Measurements from ENCODE around the gene PCDHB9.
"Not testable (repeated sequence)": the region's sequence is repeated elsewhere in the genome, so short reads cannot be mapped to it uniquely, and the experiment has no call there.

The PCDHB9 gene

GRCh38 chr5:141189131-141189530, 2.2 kb downstream of the PCDHB9 start:
- DNase-seq, result not testable (repeated sequence)

- DNase-seq, result peak; percentile 45
Observed at GRCh38 chr5:141192110-141192725, 5.3 kb downstream of the PCDHB9 start, which contains the start of gene PCDHB10. Gene PCDHB10 (plus strand): TSS chr5:141192353. CDS start chr5:141192553, 200 bp downstream.

GRCh38 chr5:141194332-141194731, 7.4 kb downstream of the PCDHB9 start:
- not testable (repeated sequence) for DNase-seq

DNA sequence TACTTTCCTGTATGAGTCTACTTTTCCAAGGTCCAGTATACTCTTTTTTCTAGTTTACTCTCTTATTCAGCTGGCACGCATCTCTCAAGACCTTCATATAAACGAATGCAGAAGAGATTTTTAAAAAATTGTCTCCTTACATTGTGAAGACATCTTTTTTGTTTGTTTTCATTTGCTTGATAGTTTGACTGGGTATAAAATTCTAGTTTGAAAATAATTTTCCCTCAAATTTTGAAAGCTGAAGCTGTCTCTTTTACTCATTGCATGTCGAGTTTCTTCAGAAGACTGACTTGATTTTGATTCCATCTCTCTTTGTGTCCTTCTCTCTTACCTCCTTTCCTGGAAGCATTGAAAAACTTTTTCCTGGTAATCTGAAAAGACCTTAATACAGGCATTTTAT, 9.4 kb downstream of the PCDHB9 start:
- DNase-seq, result no peak

DNA sequence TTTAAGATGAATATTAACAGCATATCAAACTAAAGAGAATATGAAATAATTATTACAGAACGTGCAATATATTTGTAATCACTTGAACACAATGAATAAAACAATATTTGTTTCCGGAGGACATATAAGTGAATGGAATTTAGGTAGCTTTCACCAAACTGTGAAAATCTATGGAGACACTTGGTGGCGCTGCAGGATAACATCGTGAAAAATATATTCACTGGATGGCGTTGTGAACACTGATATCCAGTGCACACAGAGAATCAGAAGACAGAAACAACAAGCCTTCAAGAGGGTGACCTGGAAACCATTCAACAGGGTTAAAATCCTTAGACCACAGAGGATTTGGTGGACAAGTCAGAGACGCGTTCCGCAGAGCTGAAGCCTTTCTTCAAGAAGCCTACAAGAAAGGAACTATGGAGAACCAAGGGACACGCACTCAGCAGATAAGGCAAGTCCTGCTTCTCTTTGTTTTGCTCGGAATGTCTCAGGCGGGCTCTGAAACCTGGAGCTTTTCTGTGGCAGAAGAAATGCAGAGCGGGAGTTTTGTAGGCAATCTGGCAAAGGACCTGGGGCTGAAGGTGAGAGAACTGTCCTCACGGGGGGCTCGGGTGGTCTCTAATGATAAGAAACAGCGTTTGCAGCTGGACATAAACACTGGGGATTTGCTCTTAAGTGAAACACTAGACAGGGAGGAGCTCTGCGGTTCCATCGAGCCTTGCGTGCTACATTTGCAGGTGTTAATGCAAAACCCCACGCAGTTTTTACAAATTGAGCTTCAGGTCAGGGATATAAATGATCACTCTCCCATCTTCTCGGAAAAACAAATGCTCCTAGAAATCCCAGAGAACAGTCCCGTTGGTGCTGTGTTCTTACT, 12.6 kb downstream of the PCDHB9 start, which contains the start of gene PCDHB11:
PCDHB11 (plus strand) TSS at position 269 of the 877 bp plus-strand sequence; CDS start at position 417, 148 bp downstream.
- DNase-seq, result peak; percentile 2

- not testable (repeated sequence) for DNase-seq
Observed at GRCh38 chr5:141201126-141201525, 14.2 kb downstream of the PCDHB9 start.

- DNase-seq, result not testable (repeated sequence)
Observed at GRCh38 chr5:141201646-141202045, 14.7 kb downstream of the PCDHB9 start.

- DNase-seq, result peak; percentile 7
Observed at GRCh38 chr5:141208478-141208877, 21.5 kb downstream of the PCDHB9 start, which contains the start of gene PCDHB12. Gene PCDHB12 (plus strand): TSS chr5:141208719. CDS start chr5:141208908, 189 bp downstream.

GRCh38 chr5:141210281-141210680, 23.3 kb downstream of the PCDHB9 start:
- DNase-seq, result not testable (repeated sequence)

- DNase-seq, result not testable (repeated sequence)
Observed at GRCh38 chr5:141210849-141211248, 23.9 kb downstream of the PCDHB9 start.

GRCh38 chr5:141213656-141214339, 26.8 kb downstream of the PCDHB9 start, which contains the start of gene PCDHB13:
Gene PCDHB13 (plus strand): TSS chr5:141213919. CDS start chr5:141214124, 205 bp downstream.
- not testable (repeated sequence) for DNase-seq

- not testable (repeated sequence) for DNase-seq
Observed at GRCh38 chr5:141214583-141214982, 27.6 kb downstream of the PCDHB9 start.

- DNase-seq, result not testable (repeated sequence)
Observed at GRCh38 chr5:141215504-141215903, 28.5 kb downstream of the PCDHB9 start.

DNA sequence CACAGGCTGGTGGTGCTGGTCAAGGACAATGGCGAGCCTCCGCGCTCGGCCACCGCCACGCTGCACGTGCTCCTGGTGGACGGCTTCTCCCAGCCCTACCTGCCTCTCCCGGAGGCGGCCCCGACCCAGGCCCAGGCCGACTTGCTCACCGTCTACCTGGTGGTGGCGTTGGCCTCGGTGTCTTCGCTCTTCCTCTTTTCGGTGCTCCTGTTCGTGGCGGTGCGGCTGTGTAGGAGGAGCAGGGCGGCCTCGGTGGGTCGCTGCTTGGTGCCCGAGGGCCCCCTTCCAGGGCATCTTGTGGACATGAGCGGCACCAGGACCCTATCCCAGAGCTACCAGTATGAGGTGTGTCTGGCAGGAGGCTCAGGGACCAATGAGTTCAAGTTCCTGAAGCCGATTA, 29.1 kb downstream of the PCDHB9 start:
- DNase-seq, result not testable (repeated sequence)

GRCh38 chr5:141223112-141223783, 36.3 kb downstream of the PCDHB9 start, which contains the start of gene PCDHB14:
Gene PCDHB14 (plus strand): TSS chr5:141223343. CDS start chr5:141223506, 163 bp downstream.
- peak; percentile 52 for DNase-seq

DNA sequence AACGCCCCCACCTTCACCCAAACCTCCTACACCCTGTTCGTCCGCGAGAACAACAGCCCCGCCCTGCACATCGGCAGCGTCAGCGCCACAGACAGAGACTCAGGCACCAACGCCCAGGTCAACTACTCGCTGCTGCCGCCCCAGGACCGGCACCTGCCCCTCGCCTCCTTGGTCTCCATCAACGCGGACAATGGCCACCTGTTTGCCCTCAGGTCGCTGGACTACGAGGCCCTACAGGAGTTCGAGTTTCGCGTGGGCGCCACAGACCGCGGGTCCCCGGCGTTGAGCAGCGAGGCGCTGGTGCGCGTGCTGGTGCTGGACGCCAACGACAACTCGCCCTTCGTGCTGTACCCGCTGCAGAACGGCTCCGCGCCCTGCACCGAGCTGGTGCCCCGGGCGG, 37.9 kb downstream of the PCDHB9 start:
- not testable (repeated sequence) for DNase-seq

GRCh38 chr5:141225421-141225820, 38.5 kb downstream of the PCDHB9 start:
- DNase-seq, result not testable (repeated sequence)

GRCh38 chr5:141234109-141234667, 47.2 kb downstream of the PCDHB9 start:
- no peak for DNase-seq

DNA sequence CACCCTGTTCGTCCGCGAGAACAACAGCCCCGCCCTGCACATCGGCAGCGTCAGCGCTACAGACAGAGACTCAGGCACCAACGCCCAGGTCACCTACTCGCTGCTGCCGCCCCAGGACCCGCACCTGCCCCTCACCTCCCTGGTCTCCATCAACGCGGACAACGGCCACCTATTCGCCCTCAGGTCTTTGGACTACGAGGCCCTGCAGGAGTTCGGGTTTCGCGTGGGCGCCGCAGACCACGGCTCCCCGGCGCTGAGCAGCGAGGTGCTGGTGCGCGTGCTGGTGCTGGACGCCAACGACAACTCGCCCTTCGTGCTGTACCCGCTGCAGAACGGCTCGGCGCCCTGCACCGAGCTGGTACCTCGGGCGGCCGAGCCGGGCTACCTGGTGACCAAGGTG, 49.0 kb downstream of the PCDHB9 start:
- DNase-seq, result not testable (repeated sequence)

GRCh38 chr5:141236516-141237313, 49.8 kb downstream of the PCDHB9 start:
- DNase-seq, result no peak
